GOT3 (cell line): ENCODE results near the gene LRRTM4.
"Not testable (repeated sequence)": the region's sequence is repeated elsewhere in the genome, so short reads cannot be mapped to it uniquely, and the experiment has no call there.

Source experiments
- DNase-seq: peaks from one replicate; lab custom pipeline; 2025; ENCODE audit warnings: mixed read lengths; lab: John Stamatoyannopoulos, UW

The LRRTM4 gene

DNA sequence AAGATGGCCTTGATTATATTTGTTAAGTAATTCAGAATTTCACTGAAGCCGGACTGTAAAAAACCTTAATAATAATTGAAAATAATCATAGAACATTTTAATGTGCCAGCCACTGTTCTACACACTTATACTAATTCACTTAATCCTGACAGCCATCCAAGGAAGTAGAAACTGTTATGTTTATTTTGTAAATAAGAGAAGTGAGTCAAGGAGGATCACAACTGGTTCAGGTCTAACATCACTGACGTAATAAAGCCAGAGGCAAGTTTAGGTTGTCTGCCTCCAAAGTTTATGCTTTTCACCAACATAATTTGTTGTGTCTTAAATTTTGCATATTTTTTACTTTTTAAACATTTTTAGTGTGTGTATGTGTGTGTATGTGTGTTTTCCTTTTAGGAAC lies 436.1 kb downstream of the LRRTM4 start:
- no peak for DNase-seq

- no peak for DNase-seq
These were observed 436.6 kb downstream of the LRRTM4 start for GRCh38 chr2:77085561-77085960.

- no peak for DNase-seq
These were observed 440.6 kb downstream of the LRRTM4 start for GRCh38 chr2:77081597-77081996.

DNA sequence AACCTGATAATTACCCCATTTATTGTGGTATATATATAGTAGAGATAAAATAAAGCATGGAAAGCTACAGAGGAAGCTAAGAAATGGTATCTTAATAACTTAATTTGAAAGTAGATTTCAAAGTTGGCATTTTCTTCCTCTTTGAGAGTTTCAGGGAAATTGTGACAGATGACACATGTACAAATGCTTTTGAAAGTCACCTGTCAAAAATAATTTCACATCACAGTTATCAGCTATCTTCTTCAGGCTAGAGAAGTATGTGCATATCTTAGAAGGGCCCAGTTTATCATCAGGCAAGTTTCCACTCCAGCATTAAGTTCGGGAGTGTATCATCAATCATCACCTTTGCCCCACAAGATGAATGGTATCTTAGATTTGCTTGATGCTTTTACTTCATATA lies 457.9 kb downstream of the LRRTM4 start:
- no peak for DNase-seq

DNA sequence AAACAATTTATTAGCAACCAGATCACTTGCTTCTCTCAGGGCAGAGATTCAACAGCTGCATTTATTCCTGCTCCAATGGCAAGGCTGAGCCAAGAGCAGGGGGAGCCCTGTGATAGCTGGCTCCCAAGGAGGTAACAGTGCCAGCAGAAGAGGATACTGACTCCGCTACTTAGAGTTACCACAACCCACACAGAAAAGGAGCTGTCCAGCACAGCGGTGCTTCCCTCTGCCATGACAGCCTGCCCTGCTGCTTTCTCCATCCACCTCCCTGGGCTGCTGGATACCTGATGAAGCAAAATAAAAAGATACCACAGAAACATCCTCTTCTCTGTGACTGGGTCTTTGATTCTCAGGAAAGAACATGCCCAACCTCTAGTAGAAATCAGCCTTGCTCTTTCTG lies 467.2 kb downstream of the LRRTM4 start:
- no peak for DNase-seq

DNA sequence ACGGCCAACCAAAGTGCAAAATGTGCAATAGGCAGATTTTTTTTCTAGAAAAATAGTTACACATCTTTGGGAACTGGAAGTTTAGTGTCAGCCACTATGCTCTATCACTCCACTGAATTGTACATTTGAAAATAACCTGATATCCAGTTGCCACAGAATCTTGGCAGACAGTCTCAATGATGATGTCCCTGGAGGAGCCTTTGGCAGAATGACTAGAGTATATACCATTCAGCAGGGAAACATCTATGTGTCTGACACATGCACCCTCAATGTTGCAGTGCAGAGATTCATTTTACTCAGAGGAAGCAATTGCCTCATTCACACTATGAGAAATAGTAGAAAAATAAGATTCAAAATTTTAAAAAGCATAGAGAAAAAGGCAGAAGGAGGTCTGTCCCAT lies 475.8 kb downstream of the LRRTM4 start:
- DNase-seq = no peak

- not testable (repeated sequence) for DNase-seq
These were observed 476.7 kb downstream of the LRRTM4 start for GRCh38 chr2:77045456-77045855.

DNA sequence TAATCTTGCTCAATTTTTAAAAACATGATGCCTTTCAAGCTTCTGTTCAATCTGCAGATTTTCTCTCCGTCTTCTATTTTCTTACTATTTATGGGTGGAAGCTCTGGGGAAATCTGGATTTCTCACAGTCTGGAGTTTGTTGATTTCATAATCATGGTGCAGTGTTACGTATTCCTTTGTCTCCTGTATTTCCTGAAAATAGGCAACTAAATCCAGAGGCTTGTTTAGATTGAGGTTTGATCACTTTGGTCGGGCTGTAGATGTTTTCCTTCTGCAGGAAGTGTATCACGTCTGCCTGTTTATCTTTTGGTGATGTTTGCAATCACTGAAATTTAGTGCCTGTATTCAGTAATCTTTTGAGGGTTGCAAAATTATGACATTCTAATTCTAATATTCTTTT lies 487.7 kb downstream of the LRRTM4 start:
- DNase-seq = no peak

DNA sequence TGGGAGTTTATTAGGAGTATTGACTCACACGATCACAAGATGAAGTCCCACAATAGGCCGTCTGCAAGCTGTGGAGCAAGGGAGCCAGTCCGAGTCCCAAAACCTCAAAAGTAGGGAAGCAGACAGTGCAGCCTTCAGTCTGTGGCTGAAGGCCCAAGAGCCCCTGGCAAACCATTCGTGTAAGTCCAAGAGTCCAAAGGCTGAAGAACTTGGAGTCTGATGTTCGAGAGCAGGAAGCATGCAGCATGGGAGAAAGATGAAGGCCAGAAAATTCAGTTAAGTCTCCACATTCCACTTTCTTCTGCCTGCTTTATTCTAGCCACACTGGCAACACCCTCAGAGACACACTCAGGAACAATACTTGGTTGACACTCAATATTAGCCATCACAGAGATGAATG lies 492.9 kb downstream of the LRRTM4 start:
- not testable (repeated sequence) for DNase-seq

DNA sequence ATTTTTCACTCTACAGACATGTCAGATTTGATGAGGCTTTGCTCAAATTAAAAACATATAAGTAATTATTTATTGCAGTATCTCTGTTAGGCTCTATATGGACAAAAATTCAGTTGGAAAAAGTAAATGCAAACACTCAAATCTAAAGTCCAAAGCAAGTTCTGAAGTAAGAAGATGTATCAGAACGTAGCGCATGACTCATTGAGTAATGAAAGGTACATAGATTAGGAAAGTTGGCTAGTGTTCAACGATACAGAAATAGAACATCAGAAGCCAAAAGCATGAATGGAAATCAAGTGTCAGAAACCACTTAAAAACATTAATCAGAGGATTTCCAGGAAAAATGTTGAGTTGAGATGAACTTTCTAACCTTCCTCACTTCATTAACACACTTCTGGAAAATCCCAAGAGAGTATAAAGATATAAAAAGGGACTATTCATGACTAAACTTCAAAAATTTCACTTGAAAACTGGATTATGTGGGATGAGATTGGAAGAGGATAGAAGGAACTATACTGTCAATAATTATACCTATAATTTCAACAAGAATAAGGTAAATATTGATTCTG lies 494.1 kb downstream of the LRRTM4 start:
- DNase-seq = no peak

DNA sequence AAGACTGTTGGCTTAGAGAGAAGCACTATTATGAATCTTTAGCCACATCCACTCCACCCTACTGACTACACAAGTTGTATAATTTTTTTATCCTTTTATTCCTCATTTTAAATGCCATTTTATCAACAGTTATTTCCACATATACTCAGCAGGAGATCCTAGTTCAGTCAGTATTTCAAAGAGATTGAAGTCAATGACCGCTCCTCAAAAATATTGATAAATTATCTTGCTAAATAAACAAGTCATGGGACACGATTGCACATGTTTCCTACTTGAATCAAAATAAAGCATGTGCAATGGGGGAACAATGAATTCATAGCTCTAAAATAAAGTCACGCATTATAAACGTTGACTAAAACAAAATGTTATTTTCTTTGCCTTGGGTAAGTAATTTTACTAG lies 496.5 kb downstream of the LRRTM4 start:
- DNase-seq = no peak

DNA sequence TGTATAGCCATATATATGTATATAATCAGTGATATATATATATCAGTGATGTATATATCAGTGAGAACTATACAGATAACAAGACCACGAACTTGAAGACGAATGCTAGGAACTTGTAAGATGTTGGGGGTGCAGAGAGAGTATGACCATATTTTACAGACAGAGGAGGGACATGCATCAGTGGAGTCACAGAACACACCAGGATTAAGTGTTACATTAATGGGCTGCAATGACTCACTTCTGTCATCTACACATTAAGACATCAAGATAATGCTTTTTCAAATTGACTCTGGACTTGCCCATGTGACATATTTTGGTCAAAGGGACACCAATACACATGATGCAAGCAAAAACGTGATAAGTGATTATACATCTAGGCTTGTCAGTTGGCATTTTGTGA lies 501.0 kb downstream of the LRRTM4 start:
- DNase-seq = no peak

GRCh38 chr2:77018219-77018618 lies 504.0 kb downstream of the LRRTM4 start:
- DNase-seq = no peak

DNA sequence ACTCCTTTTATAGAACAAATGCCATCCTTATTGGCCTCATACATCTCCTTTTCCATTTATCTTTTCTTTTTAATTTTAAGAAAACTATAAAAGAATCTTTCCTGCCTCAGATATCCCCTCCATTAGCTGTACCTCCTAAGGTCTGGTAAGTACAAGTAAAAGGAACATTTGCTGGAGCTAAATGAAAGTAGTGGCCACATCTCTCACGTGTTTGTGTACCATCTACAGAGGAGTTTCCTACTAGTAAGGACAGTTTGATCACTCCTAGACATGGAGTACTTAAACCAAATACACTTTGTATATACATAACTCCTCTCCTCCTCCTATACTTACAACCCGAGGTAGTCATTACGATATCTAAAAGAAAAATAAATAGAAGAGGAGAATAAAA lies 504.8 kb downstream of the LRRTM4 start:
- DNase-seq = no peak

DNA sequence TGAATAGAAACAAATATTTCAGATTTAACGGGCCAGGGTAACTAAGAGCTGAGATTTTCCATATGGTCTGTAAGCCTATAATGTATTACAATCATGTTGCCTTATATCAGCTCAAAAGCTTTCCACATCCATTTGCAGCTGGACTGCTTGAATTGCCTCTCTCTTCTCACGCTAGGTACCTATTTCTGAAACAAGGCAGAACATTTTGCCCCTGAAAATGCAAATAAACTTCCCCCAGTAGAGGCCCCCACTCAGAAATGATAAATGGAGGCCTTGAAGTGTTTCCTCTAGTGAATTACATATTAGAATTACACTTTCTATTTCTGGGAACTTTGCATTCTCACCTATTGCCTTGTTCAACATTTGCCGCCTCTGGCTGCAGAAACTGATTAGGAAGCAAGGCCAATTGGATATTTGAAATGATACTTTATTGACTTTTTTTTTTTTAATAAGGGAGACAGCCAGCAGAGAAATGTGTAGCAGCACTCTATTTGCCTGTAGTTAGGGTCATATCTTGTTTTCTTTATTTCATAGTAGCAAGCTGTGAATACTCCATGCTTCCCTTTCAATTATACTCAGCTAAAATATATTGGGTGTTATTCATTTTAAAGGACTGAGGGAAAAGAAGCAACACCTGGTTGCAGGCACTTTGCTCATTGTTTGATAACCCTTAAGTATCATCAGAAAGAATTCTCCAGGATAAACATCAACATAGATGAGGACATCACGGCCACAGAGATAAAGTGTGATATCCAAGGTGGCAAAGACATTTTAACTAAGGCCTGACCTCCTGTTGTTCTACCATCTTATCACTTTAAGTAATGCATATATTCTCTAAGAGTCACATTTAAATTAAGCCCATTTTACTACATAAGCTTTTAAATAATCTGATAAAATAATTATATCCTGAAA lies 505.5 kb downstream of the LRRTM4 start:
- DNase-seq = no peak

DNA sequence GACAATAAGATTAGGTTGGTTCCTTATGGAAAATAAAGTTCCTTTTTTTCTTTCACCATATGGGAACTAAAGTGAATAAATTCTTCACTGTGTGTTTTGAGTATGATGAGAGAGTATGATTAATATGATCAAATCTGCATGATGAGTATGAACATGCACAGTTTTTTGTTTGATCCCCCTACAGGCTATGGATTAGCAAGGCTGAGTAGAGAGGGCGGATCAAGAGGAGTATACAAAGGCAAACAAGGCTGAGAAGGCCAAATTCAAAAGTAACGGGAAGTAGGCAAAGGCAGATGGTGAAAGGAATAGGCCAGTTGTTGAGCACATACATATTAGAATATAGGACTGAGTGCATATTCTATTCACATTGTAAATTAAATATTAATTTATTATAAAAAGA lies 508.2 kb downstream of the LRRTM4 start:
- DNase-seq = no peak

DNA sequence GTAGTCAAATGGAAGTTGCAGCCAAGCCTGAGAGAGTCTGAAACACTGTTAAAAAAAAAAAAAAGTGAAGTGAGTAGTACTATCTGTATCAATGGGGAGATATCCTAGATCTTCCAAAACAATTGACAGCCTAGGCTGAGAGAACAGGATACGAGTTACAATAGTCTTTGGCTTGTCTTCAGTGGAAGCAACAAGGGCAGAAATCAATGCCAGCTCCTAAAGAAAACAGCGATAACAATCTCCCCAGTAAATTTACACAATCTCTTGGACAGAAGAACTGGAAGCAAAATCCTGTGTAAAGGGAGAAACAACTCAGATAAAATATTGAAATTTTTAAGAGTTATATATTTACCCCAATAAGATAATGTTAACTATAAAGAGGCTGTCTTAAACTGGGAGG lies 508.7 kb downstream of the LRRTM4 start:
- DNase-seq = no peak

DNA sequence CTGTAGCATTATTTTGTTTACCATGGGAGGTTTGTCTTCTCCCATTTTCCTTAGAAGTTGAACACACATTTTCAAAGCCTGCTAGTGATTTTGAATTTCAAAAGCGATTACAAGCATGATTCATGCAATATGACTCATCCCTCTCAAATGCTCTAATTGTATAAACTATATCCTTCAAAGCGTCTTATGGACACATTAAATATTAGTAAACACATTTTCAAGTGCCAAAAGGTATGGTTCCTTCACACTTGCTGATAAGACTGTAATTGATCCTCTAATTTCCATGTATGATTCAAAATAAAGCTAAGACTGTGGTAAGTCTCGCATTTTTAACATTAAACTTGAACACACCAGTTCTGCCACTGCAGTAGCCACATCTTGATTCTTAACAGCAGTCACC lies 512.9 kb downstream of the LRRTM4 start:
- no peak for DNase-seq

- no peak for DNase-seq
These were observed 513.3 kb downstream of the LRRTM4 start for GRCh38 chr2:77008853-77009252.

DNA sequence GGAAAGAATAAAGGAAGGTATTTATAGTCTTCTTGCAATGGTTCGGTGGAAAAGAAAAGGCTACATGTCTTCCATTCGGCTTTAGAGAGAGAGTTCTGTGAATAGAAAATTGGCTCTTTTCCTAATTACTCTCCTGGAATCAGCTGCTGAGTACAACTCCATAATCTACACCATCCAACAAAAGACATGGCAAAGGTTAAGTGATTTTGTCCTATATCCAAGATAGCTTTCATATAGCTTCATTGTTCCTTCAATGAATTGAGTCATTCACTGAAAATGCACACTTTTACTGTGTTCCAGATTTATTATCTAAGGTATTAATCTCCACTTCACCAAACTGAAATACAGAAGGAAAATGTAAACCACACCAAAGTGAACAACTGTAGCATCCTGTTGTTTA lies 514.5 kb downstream of the LRRTM4 start:
- DNase-seq = no peak

DNA sequence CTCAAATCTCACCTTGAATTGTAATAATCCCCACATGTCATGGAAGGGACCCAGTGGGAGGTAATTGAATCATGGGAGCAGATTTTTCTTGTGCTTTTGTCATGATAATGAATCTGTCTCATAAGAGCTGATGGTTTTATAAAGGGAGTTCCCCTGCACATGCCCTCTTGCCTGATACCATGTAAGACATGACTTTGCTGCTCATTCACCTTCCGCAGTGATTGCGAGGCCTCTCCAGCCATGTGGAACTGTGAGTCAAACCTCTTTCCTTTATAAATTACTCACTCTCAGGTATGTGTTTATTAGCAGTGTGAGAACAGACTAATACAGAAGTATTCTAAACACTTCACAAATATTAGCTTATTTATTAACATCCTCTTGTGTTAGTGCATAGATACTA lies 516.7 kb downstream of the LRRTM4 start:
- DNase-seq = no peak

DNA sequence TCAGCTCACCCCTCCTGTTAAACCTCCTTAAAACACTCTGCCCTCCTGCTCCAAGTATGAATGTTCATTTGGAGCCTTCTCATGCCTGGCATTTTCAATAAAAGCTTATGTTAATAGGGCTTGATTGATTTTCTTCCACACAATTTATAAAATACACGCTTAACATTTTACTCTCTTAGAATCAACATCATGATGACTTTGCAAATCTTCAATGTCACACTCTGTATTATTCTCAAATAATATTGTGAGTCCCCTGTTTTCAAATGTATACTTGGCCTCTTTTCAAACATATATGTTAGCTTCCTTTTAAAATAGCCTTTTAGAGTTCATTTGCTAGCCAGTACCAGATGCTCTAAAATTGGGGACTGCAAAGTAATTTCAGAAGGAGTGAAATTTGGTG lies 520.3 kb downstream of the LRRTM4 start:
- DNase-seq = no peak

GRCh38 chr2:76998704-76999103 lies 523.5 kb downstream of the LRRTM4 start:
- DNase-seq = no peak

DNA sequence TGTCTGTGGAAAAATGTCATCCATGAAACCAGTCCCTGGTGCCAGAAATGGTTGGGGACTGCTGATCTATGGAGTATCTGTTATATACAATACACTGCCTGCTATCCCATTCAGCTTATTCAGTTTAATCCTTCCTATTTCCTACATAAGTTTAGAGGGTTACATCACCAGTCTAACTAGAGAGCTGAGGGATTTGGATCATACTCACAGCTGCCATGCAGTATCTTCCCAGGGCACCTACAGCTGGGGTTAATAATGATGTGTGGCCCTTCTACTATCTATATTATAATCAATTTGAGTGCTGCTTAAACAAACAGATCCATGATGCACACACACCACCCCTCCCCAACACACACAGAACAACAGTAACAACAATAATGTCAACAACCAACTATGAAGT lies 524.0 kb downstream of the LRRTM4 start:
- DNase-seq = no peak
